ENCODE results near the gene TOMM22.

DNA sequence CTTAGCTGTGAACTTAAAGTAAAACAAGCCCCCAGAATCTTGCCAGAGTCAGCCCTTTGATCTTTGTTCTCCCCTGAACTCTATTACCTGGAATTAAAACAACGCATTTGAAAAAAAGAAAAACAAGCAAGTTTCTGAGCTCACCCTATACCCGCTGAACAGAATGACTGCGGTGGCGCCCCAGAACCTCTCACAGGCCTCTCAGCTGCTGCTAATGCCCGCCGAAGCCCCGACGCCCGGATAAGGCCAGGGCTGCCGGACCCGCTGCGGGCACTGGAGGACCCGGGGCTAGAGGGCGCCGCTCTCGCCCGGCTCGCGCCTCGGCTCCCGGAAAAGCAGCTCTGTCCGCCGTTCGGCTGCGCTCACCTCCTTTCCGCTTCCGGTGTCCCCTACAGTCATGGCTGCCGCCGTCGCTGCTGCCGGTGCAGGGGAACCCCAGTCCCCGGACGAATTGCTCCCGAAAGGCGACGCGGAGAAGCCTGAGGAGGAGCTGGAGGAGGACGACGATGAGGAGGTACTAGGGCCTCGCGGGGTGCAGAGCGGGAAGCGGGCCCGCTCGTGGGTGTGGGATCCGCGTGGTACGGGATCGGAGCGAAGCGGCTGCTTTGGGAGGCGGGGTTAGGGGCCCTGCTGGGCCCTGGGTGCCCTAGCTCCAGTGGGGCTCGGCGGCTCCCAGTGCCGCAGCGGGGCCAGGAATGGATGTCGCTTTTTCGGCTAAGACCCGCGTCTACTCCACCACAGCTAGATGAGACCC lies at the start of gene TOMM22:
- no peak for TF ChIP-seq ZNF132 (tag by site-specific recombination; IDR thresholded peaks at IDR 0.05; ENCODE audit: borderline replicate concordance)
- peak; percentile 91 for TF ChIP-seq ZNF24 (tag by site-specific recombination; IDR thresholded peaks at IDR 0.05)

Data from HEK293 (cell line).